ENCODE data around the gene LCN10.

GRCh38 chr9:136723362-136723976 lies 19.3 kb downstream of the LCN10 start:
- TF ChIP-seq CTCF (IDR thresholded peaks at IDR 0.05) (no peak), POLR2A (IDR thresholded peaks at IDR 0.05) (no peak)

Data from vagina (tissue), 2 donors.